ENCODE data around the gene GLRX.
"Not testable (repeated sequence)": the region's sequence is repeated elsewhere in the genome, so short reads cannot be mapped to it uniquely, and the experiment has no call there.

Gene GLRX

GRCh38 chr5:95852567-95852966, 30.0 kb upstream of the GLRX start:
- DNase-seq (ENCODE audit: low read depth) = no peak

DNA sequence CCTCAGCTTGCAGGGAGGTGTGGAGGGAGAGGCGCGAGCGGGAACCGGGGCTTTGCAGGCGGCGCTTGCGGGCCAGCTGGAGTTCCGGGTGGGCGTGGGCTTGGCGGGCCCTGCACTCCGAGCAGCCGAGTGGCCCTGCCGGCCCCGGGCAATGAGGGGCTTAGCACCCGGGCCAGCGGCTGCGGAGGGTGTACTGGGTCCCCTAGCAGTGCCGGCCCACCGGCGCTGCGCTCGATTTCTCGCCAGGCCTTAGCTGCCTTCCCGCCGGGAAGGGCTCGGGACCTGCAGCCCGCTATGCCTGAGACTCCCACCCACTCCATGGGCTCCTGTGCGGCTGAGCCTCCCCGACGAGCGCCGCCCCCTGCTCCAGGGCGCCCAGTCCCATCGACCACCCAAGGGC, 28.6 kb upstream of the GLRX start:
- not testable (repeated sequence) for DNase-seq (ENCODE audit: low read depth)

- no peak for DNase-seq (ENCODE audit: low read depth)
Observed at GRCh38 chr5:95850391-95850894, 27.9 kb upstream of the GLRX start.

- DNase-seq (ENCODE audit: low read depth) = no peak
Observed at GRCh38 chr5:95848701-95849100, 26.2 kb upstream of the GLRX start.

DNA sequence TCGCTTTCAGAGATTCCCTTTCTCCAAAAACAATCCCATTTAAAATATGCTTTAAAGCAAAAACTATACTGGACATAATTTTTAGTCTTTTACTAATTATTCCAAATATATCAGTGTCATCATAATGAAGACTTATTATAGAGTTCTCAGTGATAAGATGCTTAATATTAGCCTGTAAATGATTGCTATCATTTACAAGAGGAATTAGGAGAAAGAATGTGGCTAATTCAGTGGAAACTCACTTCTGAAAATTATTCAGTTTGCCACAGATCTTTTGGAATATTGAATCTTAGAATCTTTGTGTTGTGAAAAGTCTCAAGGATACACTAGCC, 24.7 kb upstream of the GLRX start:
- DNase-seq (ENCODE audit: low read depth) = no peak

GRCh38 chr5:95846554-95847260, 24.2 kb upstream of the GLRX start:
- no peak for DNase-seq (ENCODE audit: low read depth)

GRCh38 chr5:95845391-95845790, 22.9 kb upstream of the GLRX start:
- DNase-seq (ENCODE audit: low read depth) = no peak

GRCh38 chr5:95843733-95844223, 21.3 kb upstream of the GLRX start:
- no peak for DNase-seq (ENCODE audit: low read depth)

DNA sequence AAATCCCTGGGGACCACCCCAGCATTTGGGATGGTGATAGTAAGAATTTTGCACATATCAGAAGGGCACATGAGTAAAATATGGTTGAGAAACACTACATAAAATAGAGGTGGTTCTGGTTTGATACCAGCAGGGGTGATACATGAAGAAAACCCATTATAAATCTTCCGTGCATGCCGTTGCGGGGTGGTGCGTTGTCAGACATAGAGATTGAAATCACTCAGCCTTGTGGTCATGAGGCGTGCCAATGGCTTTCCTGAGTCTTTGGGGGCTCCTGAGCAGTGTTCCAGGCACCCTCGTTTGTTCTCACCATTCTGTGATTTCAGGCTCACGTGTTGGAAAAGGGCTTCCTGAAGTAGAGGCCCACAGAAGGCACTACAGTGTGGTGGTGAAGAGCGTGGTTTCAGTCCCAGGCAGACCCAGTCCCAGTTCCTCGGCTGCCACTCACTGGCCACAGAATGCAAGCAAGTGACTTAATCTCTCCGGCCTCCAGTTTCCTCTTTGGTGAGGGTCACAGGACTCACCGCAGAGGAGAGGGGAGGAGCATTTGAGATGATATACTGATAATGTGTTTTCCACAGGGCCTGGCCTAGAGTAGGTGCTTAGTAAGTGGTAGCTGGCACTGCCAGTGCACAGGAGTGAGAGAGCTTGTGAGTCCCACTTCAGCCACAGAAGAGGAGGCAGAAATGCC, 20.5 kb upstream of the GLRX start:
- peak; percentile 27 for DNase-seq (ENCODE audit: low read depth)

GRCh38 chr5:95841914-95842812, 19.6 kb upstream of the GLRX start:
- no peak for DNase-seq (ENCODE audit: low read depth)

DNA sequence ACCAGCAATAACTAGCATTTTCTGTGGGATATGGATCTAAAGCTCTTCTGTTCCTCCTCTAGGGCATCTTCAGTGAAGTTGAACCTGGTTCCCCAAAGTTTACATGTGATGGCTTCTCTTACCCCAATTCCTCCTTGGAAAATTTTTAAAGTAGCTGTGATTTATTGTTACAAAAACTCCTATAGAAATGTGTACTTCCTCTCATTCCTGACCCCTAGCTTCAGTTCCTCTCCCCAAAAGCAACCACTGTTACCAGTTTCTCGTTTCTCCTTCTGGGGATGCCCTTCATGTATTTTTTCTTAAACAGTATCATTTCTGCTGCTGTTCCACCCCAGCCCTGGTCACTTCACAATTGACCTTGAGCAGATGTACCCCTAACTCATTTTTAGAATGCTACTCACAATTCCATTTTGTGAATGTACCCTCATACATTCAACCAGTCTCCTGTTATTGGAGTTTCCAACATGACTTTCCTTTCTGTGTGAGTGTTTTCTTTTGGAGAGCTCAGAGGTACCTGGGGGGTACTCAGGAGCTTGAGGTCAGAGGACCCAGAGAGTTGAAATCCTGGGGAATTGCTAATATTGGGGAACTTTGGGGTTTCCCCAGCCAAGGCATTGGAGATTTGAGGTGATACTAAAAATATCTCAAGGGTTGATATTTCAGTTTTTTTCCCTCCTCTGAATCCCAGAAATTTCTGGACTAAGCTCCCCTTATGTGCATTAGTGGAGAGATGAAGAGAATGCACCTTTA, 18.6 kb upstream of the GLRX start:
- no peak for DNase-seq (ENCODE audit: low read depth)

GRCh38 chr5:95839658-95840057, 17.1 kb upstream of the GLRX start:
- DNase-seq (ENCODE audit: low read depth) = no peak

- no peak for DNase-seq (ENCODE audit: low read depth)
Observed at GRCh38 chr5:95838556-95838955, 16.0 kb upstream of the GLRX start.

DNA sequence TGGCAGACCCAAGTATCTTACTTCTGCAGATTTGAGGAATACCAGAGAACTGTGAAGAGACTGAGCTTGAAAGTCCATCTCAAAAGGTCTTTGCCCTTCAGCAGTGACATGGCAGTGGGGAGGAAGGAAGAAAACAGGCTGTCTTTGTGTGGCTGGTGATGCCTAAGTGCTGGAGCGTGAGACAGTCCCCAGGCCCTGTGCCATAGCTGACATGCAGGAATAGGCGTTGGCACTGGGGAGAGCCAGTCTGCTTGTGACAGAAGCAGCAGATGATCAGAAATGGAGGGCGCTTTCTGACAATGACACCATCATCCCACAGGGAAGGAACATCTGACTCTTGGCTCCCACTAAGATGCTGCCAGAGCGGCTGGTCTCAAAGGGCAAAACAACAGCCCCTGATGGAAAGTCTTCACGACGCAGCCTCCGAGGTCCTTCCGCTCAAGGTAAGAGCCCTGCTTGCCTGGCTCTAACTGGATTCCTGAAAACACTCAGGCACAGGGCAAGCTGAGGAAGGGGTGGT, 15.5 kb upstream of the GLRX start:
- DNase-seq (ENCODE audit: low read depth) = no peak

DNA sequence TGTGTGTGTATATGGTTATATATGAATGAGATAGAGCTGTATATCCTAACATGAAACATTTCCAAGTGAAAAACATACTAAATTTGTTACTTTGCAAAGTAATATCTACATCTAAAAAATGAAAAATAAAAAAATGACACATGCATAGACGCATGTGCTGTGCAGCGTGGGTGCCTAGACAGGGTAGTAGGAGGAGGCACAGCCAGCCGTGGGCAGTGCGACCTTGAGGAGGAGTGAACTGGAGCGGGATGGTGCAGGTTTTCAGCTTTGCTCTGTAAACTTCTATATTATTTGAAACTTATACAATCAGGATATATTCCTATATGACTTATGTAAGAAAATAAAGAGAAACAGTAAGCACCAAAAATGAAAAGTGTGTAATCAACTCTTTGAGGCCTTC, 15.0 kb upstream of the GLRX start:
- DNase-seq (ENCODE audit: low read depth) = no peak

DNA sequence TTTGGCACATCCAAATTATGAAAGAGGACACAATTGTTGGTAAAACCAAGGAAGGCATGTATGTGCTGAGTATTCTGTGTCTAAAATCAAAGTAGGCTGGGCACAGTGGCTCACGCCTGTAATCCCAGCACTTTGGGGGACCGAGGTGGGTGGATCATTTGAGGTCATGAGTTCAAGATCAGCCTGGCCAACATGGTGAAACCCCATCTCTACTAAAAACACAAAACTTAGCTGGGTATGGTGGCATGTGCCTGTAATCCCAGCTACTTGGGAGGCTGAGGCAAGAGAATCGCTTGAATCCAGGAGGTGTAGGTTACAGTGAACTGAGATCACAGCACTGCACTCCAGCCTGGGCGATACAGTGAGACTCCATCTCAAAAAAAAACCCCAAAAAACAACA, 14.4 kb upstream of the GLRX start:
- DNase-seq (ENCODE audit: low read depth) = not testable (repeated sequence)

DNA sequence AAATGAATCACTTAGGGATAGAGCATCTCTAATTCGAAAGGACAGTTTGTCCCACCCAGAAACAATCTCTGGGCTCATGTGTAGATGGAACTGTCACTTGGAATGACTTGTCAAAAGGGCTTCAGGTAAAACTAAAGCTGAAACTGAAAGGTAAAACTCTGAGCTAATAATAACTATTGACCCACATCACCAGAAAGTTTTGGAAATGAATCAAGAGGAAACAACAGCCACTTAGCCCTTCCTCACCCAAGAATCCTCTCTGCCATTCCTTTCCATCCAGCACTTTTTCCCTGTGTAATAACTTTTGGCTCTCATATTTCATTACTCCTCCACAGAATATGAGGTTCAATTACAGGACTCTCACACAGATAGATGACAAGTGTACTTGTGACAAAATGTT, 14.0 kb upstream of the GLRX start:
- DNase-seq (ENCODE audit: low read depth) = no peak

- no peak for DNase-seq (ENCODE audit: low read depth)
Observed at GRCh38 chr5:95835682-95836385, 13.3 kb upstream of the GLRX start.

DNA sequence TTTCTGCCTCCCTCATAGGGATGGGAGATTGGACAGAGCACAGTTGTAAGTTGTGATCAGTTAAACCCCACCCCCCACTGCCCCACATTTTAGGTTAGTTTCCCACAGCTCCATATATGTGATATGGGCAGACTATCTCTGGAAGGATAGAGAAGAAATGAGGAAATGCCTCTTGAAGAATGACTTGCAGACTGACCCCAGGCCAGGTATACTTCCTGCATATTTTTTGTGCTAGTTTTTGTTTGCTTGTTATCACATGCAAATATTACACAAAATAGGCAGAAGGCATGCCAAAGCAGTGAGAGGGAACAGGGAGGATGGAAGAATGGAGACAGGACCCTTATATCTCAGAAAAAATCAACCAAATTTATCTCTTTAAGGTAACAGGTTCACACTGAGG, 10.1 kb upstream of the GLRX start:
- DNase-seq (ENCODE audit: low read depth) = no peak

DNA sequence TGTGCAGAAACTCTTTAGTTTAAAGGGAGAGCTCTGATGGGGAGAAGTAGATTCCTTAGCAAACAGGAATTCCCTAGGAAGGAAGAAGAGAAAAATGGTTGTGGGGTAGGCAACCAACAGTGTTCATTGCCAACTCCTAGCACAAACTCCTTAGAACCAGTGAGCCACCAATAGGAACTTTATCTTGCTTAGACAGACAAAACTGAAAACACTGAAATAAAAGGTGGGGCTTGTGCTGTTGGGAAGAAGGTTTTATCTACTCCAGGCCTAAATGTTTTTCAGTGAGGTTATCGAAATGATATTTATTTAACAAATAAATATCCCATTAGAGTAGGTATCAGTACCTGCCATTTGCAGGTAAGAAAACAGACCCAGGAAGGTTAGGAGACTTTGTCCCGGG, 7.7 kb upstream of the GLRX start:
- no peak for DNase-seq (ENCODE audit: low read depth)

DNA sequence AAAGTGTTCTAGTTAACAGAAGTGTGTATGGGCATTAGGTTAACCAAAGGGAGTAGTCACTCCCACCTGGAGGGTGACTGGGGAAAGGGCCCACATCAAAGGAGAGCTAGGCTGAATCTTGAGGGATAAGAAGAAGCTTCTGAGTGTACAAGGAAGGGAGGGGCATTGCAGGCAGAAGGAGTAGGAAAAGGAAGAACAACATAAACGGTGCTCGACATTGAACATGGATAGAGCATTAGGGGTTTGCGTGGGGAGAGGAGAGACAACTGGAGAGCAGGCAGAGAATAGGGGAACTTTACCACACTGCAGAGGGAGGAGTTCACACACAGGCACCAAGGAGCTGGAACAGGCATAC, 5.3 kb upstream of the GLRX start:
- no peak for DNase-seq (ENCODE audit: low read depth)

Data from stimulated activated CD8-positive, alpha-beta memory T cell treated with anti-CD3 and anti-CD28 coated beads, Interleukin-7, amount 100 ng/mL, for 24 hours (primary cell).